ENCODE data around the gene C16orf95.

C16orf95 gene

DNA sequence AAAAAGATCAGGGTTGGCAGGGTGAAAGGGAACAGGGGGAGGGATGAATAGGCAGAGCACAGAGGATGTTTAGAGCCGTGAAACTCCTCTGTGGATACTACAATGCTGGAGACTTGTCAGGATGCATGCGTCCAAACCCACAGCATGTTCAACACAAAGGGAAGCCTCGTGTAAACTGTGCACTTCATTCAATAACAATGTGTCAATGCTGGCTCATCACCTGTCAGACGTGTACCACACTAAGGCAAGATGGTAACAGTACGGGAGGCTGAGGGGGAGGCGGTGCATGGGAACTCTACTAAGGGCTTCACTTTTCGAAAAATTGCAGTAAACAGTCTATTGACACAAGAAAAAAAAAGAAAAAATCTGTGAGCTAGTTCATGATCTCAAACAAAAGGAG is 63.7 kb downstream of the C16orf95 start:
- DNase-seq (ENCODE audit: low read depth in 2 of 2) = no peak

All from stimulated activated CD4-positive, alpha-beta T cell treated with anti-CD3 and anti-CD28 coated beads, Interleukin-15, amount 100 ng/mL, for 48 hours (primary cell).